HT-29 (cell line): ENCODE measurements around the gene RNU5B-1. TPM values are rescaled to one million over a fixed set of nuclear protein-coding genes. Genes with fewer than 3 reads are reported as not detected.
"Not testable (repeated sequence)": the region's sequence is repeated elsewhere in the genome, so short reads cannot be mapped to it uniquely, and the experiment has no call there.

ENCODE experiments used
- DNase-seq: peaks from one replicate; pipeline ENCODE4 v3.0.0-alpha.2; 2015; ENCODE audit warnings: low spot score
- small RNA-seq: library from RNA; depleted of rRNA; stranded (forward); fragments of <200 nt; gene quantifications from one replicate; pipeline ENCODE3, GENCODE V24; 2014
- total RNA-seq: library from RNA; depleted of rRNA; stranded (reverse); fragments of >200 nt; shearing (Covaris generic); gene quantifications from 2 replicates; pipeline ENCODE4 v1.2.3, GENCODE V29; 2014; rRNA removed

The RNU5B-1 gene
- total RNA-seq, 1 experiment from 2014 or later, result not detected

GRCh38 chr15:65343374-65343981 is 39.0 kb downstream of the RNU5B-1 start:
- DNase-seq, result no peak

GRCh38 chr15:65344214-65344913 is 39.9 kb downstream of the RNU5B-1 start:
- DNase-seq, result no peak

GRCh38 chr15:65344914-65345275 is 40.4 kb downstream of the RNU5B-1 start:
- DNase-seq, result no peak

- DNase-seq, result no peak
Observed at GRCh38 chr15:65346856-65347598, 42.5 kb downstream of the RNU5B-1 start.

GRCh38 chr15:65347756-65348155 is 43.3 kb downstream of the RNU5B-1 start:
- DNase-seq, result not testable (repeated sequence)

- DNase-seq, result no peak
Observed at GRCh38 chr15:65349338-65349737, 44.9 kb downstream of the RNU5B-1 start.

DNA sequence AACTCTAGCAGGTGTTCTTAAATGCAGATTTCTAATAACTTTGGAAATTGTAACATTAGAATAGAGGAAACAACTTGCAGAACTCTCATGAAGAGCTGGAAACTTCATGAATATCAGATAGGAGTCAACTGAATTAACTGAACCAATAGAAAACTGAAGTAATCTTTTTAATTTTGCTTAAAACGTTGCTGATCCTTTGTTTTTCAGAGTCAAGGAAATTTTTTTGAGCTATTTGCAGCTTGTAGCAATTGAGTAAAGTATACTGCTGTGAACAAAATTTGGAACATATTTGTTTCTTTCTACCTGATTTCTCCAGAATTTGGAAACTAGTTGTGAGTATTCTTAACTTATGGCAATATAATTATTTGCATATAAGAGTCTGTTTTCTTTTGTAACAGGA is 47.5 kb downstream of the RNU5B-1 start:
- DNase-seq, result not testable (repeated sequence)

Small RNA genes lying within 50 kb of the gene (small RNA-seq; reads per million reads assigned to genes)
- gene RNU5A-1, result 704,338 reads per million, percentile 100 among the genes with 10 or more reads in this experiment
- 65,909 reads per million, percentile 100 among the genes with 10 or more reads in this experiment for gene RNU5B-1
- gene SNORA24B, result not detected

Other genes starting within 250 kb of the RNU5B-1 start
- not detected in 2 replicates for gene RASL12, start 236.7 kb upstream of the RNU5B-1 start, total RNA-seq
- gene KBTBD13, start 227.9 kb upstream of the RNU5B-1 start, total RNA-seq, result not detected in 2 replicates
- gene UBAP1L, start 189.5 kb upstream of the RNU5B-1 start, total RNA-seq, result 0.74 and 1.4 TPM in 2 replicates
- gene PDCD7, start 170.9 kb upstream of the RNU5B-1 start, total RNA-seq, result 9.8 and 9.9 TPM in 2 replicates
- 24.5 and 31.4 TPM in 2 replicates for gene CLPX, start 119.3 kb upstream of the RNU5B-1 start, total RNA-seq
- gene CILP, start 93.2 kb upstream of the RNU5B-1 start, total RNA-seq, result 0.03 TPM in 1 of 2 replicates, not detected in the other
- gene PARP16, start 17.8 kb upstream of the RNU5B-1 start, total RNA-seq, result 4.6 and 6.7 TPM in 2 replicates
- not detected in 2 replicates for gene RNU5A-1, start 8.6 kb upstream of the RNU5B-1 start, total RNA-seq
- gene IGDCC3, start 73.3 kb downstream of the RNU5B-1 start, total RNA-seq, result not detected in 2 replicates
- not detected in 2 replicates for gene IGDCC4, start 118.3 kb downstream of the RNU5B-1 start, total RNA-seq
- gene DPP8, start 213.0 kb downstream of the RNU5B-1 start, total RNA-seq, result 28.0 and 34.3 TPM in 2 replicates
- gene HACD3, start 225.8 kb downstream of the RNU5B-1 start, total RNA-seq, result 77.9 and 82.4 TPM in 2 replicates